ENCODE measurements around the gene PMEL. TPM values are rescaled to one million over a fixed set of nuclear protein-coding genes. Genes with fewer than 3 reads are reported as not detected.

PMEL gene
- total and polyA plus RNA-seq, 12 donors, result 0.35 to 3.8 (median 1.3) TPM; not detected in 1

GRCh38 chr12:55908726-55909512 lies 56.9 kb downstream of the PMEL start:
- peaks cover 0 to under 1% of the 10 kb centered on the region in 2 donors for H3K36me3 ChIP-seq (replicated peaks in 1 of 2)
- intact Hi-C loops (cut with DNase I), result no loop called here

GRCh38 chr12:55906056-55906455 lies 59.8 kb downstream of the PMEL start:
- Histone ChIP-seq H3K36me3 (replicated peaks in 1 of 2) (peaks cover 0 to 19% of the 10 kb centered on the region in 2 donors), H3K27me3 (no peaks in the 10 kb centered on the region), H3K27ac (no peak overlapping the region), H3K4me1 (replicated peaks in 1 of 2) (peaks cover 13 to 24% of the 10 kb centered on the region in 2 donors), H3K9me3 (replicated peaks in 1 of 3) (no peaks in the 10 kb centered on the region), H3K4me3 (no peak overlapping the region)
- peak in 1 of 7 donors; percentile 2 for DNase-seq
- WGBS, 4 donors, result 31 to 52% (median 44%) methylated on average over 1 of the region's 1 CpG
- TF ChIP-seq CTCF (IDR thresholded peaks at IDR 0.05) (no peak), POLR2A (IDR thresholded peaks at IDR 0.05) (no peak)
- intact Hi-C loops (cut with DNase I), result no loop called here

More at GRCh38 chr12:55908726-55909512, 56.9 kb downstream of the PMEL start:
- no peak for TF ChIP-seq POLR2A (IDR thresholded peaks at IDR 0.05)
- no peak for TF ChIP-seq CTCF (IDR thresholded peaks at IDR 0.05)
- Histone ChIP-seq H3K4me1 (replicated peaks in 1 of 2) (peaks cover 6 to 19% of the 10 kb centered on the region in 2 donors), H3K27me3 (no peaks in the 10 kb centered on the region), H3K9me3 (replicated peaks in 1 of 3) (no peaks in the 10 kb centered on the region), H3K4me3 (peak overlapping the region in 1 of 4 donors; percentile 23), H3K27ac (peak overlapping the region in 3 of 5 donors; percentile 35 to 57 (median 49))
- peak in 2 of 7 donors; percentile 47 to 54 for DNase-seq
- WGBS, 4 donors, result 48 to 54% (median 51%) methylated on average over 8 of the region's 8 CpGs

Other genes starting within 250 kb of the PMEL start
- gene BLOC1S1, start 250.0 kb downstream of the PMEL start, total RNA-seq, result 100 to 1,000 TPM; 180 to 304 (median 220) TPM
- 1,000 to 10,000 TPM in 1 of 3 donors, 100 to 1,000 TPM in 2; 188 to 1,005 (median 657) TPM for gene BLOC1S1, start 250.0 kb downstream of the PMEL start, polyA plus RNA-seq
- gene RDH5, start 245.6 kb downstream of the PMEL start, total RNA-seq, result 10 to 100 TPM in 1 of 9 donors, 1 to 10 TPM in 8; 1.9 to 25.7 (median 4.5) TPM
- 10 to 100 TPM in 2 of 3 donors, 1 to 10 TPM in 1; 2.7 to 41.4 (median 32.7) TPM for gene RDH5, start 245.6 kb downstream of the PMEL start, polyA plus RNA-seq
- 1,000 to 10,000 TPM in 7 of 9 donors, 100 to 1,000 TPM in 2; 796 to 1,954 (median 1,283) TPM for gene CD63, start 237.0 kb downstream of the PMEL start, total RNA-seq
- 1,000 to 10,000 TPM; 1,798 to 2,350 (median 1,843) TPM for gene CD63, start 237.0 kb downstream of the PMEL start, polyA plus RNA-seq
- gene GDF11, start 222.9 kb downstream of the PMEL start, total RNA-seq, result 1 to 10 TPM; 3.3 to 8.3 (median 6.7) TPM
- gene GDF11, start 222.9 kb downstream of the PMEL start, polyA plus RNA-seq, result 1 to 10 TPM; 2.4 to 4.1 (median 3.8) TPM
- gene SARNP, start 148.3 kb downstream of the PMEL start, total RNA-seq, result 100 to 1,000 TPM in 1 of 9 donors, 10 to 100 TPM in 8; 23.2 to 148 (median 56.0) TPM
- gene SARNP, start 148.3 kb downstream of the PMEL start, polyA plus RNA-seq, result 100 to 1,000 TPM; 113 to 131 (median 117) TPM
- 10 to 100 TPM; 11.7 to 74.7 (median 26.3) TPM for gene ORMDL2, start 148.0 kb downstream of the PMEL start, total RNA-seq
- 10 to 100 TPM; 45.4 to 97.7 (median 68.6) TPM for gene ORMDL2, start 148.0 kb downstream of the PMEL start, polyA plus RNA-seq
- gene DNAJC14, start 136.5 kb downstream of the PMEL start, total RNA-seq, result 10 to 100 TPM; 26.3 to 50.0 (median 32.3) TPM
- 10 to 100 TPM in 2 of 3 donors, 1 to 10 TPM in 1; 9.9 to 31.2 (median 12.4) TPM for gene DNAJC14, start 136.5 kb downstream of the PMEL start, polyA plus RNA-seq
- gene MMP19, start 123.1 kb downstream of the PMEL start, total RNA-seq, result 10 to 100 TPM in 3 of 9 donors, 1 to 10 TPM in 5, under 1 TPM in 1; 0.89 to 17.3 (median 7.0) TPM
- gene MMP19, start 123.1 kb downstream of the PMEL start, polyA plus RNA-seq, result 10 to 100 TPM in 2 of 3 donors, 1 to 10 TPM in 1; 8.0 to 15.8 (median 15.3) TPM
- gene PYM1, start 38.1 kb downstream of the PMEL start, total RNA-seq, result 10 to 100 TPM; 32.1 to 60.9 (median 37.8) TPM
- 10 to 100 TPM; 48.3 to 59.1 (median 49.0) TPM for gene PYM1, start 38.1 kb downstream of the PMEL start, polyA plus RNA-seq
- gene DGKA, start 34.9 kb downstream of the PMEL start, total RNA-seq, result 100 to 1,000 TPM in 1 of 9 donors, 10 to 100 TPM in 8; 16.0 to 116 (median 31.9) TPM
- 10 to 100 TPM; 21.1 to 99.8 (median 66.2) TPM for gene DGKA, start 34.9 kb downstream of the PMEL start, polyA plus RNA-seq
- gene CDK2, start 788 bp upstream of the PMEL start, total RNA-seq, result 10 to 100 TPM in 8 of 9 donors, 1 to 10 TPM in 1; 6.3 to 30.6 (median 18.7) TPM
- gene CDK2, start 788 bp upstream of the PMEL start, polyA plus RNA-seq, result 10 to 100 TPM in 1 of 3 donors, 1 to 10 TPM in 2; 6.0 to 16.5 (median 9.2) TPM
- gene RAB5B, start 8.0 kb upstream of the PMEL start, total RNA-seq, result 100 to 1,000 TPM in 5 of 9 donors, 10 to 100 TPM in 4; 77.6 to 134 (median 112) TPM
- 100 to 1,000 TPM in 1 of 3 donors, 10 to 100 TPM in 2; 34.4 to 137 (median 43.6) TPM for gene RAB5B, start 8.0 kb upstream of the PMEL start, polyA plus RNA-seq
- gene SUOX, start 31.2 kb upstream of the PMEL start, total RNA-seq, result 10 to 100 TPM; 49.3 to 72.6 (median 56.6) TPM
- 10 to 100 TPM; 27.7 to 49.7 (median 37.1) TPM for gene SUOX, start 31.2 kb upstream of the PMEL start, polyA plus RNA-seq
- 10 to 100 TPM in 6 of 9 donors, 1 to 10 TPM in 3; 6.0 to 34.0 (median 13.3) TPM for gene IKZF4, start 55.0 kb upstream of the PMEL start, total RNA-seq
- gene IKZF4, start 55.0 kb upstream of the PMEL start, polyA plus RNA-seq, result 10 to 100 TPM in 1 of 3 donors, 1 to 10 TPM in 2; 5.7 to 10.3 (median 6.4) TPM
- gene RPS26, start 75.9 kb upstream of the PMEL start, total RNA-seq, result 1,000 to 10,000 TPM in 3 of 9 donors, 100 to 1,000 TPM in 3, 10 to 100 TPM in 3; 76.7 to 2,374 (median 441) TPM
- gene RPS26, start 75.9 kb upstream of the PMEL start, polyA plus RNA-seq, result 1,000 to 10,000 TPM; 1,149 to 1,897 (median 1,249) TPM
- gene ERBB3, start 114.1 kb upstream of the PMEL start, total RNA-seq, result 10 to 100 TPM in 1 of 9 donors, 1 to 10 TPM in 8; 1.3 to 25.7 (median 1.6) TPM
- gene ERBB3, start 114.1 kb upstream of the PMEL start, polyA plus RNA-seq, result 1 to 10 TPM; 1.9 to 5.0 (median 2.6) TPM
- 100 to 1,000 TPM in 5 of 9 donors, 10 to 100 TPM in 4; 64.1 to 129 (median 106) TPM for gene PA2G4, start 138.5 kb upstream of the PMEL start, total RNA-seq
- gene PA2G4, start 138.5 kb upstream of the PMEL start, polyA plus RNA-seq, result 100 to 1,000 TPM in 2 of 3 donors, 10 to 100 TPM in 1; 83.3 to 252 (median 106) TPM
- gene RPL41, start 150.6 kb upstream of the PMEL start, total RNA-seq, result 1,000 to 10,000 TPM; 1,635 to 5,801 (median 3,259) TPM
- 1,000 to 10,000 TPM; 2,153 to 6,204 (median 2,446) TPM for gene RPL41, start 150.6 kb upstream of the PMEL start, polyA plus RNA-seq
- gene ZC3H10, start 152.2 kb upstream of the PMEL start, total RNA-seq, result 10 to 100 TPM in 3 of 9 donors, 1 to 10 TPM in 6; 4.3 to 15.0 (median 8.4) TPM
- 1 to 10 TPM; 2.2 to 5.5 (median 5.0) TPM for gene ZC3H10, start 152.2 kb upstream of the PMEL start, polyA plus RNA-seq
- gene ESYT1, start 162.2 kb upstream of the PMEL start, total RNA-seq, result 100 to 1,000 TPM in 7 of 9 donors, 10 to 100 TPM in 2; 26.3 to 156 (median 125) TPM
- 100 to 1,000 TPM in 1 of 3 donors, 10 to 100 TPM in 2; 27.2 to 103 (median 35.4) TPM for gene ESYT1, start 162.2 kb upstream of the PMEL start, polyA plus RNA-seq
- gene MYL6B, start 186.5 kb upstream of the PMEL start, total RNA-seq, result 10 to 100 TPM; 28.0 to 89.3 (median 66.8) TPM
- 100 to 1,000 TPM in 2 of 3 donors, 10 to 100 TPM in 1; 33.4 to 129 (median 118) TPM for gene MYL6B, start 186.5 kb upstream of the PMEL start, polyA plus RNA-seq
- 1,000 to 10,000 TPM; 1,276 to 2,410 (median 1,576) TPM for gene MYL6, start 192.3 kb upstream of the PMEL start, total RNA-seq
- 1,000 to 10,000 TPM; 1,464 to 3,646 (median 1,841) TPM for gene MYL6, start 192.3 kb upstream of the PMEL start, polyA plus RNA-seq
- gene SMARCC2, start 223.4 kb upstream of the PMEL start, total RNA-seq, result 100 to 1,000 TPM in 1 of 9 donors, 10 to 100 TPM in 8; 36.3 to 102 (median 64.0) TPM
- gene SMARCC2, start 223.4 kb upstream of the PMEL start, polyA plus RNA-seq, result 10 to 100 TPM; 22.8 to 75.1 (median 46.6) TPM

Data from adrenal gland (tissue), 12 donors.